GM23338 (cell line): Measurements from ENCODE around the gene SSBP2.

Experiments
- CTCF ChIP-seq, 2 experiments: fragments of 200-600 bp in 1 of 2; sonication (generic) in 1 of 2; conservative IDR thresholded peaks; 2 replicates each; pipeline versions ENCODE4 v1.5.1 to v1.6.1; 2016 to 2017; ENCODE audit warnings: antibody characterized with exemption in 2 of 2, low read depth in 2 of 2, mild to moderate bottlenecking in 2 of 2, moderate library complexity in 1 of 2
- EZH2 ChIP-seq: fragments of 200-600 bp; sonication (generic); IDR thresholded peaks from one replicate; pipeline ENCODE4 v1.8.0; 2017; ENCODE audit warnings: antibody characterized with exemption, mild to moderate bottlenecking, low read depth; ENCODE audit not compliant: unreplicated experiment
- EZH2phosphoT487 ChIP-seq: fragments of 200-600 bp; sonication (generic); IDR thresholded peaks from one replicate; pipeline ENCODE4 v1.8.1; 2018; ENCODE audit warnings: antibody characterized with exemption; ENCODE audit not compliant: unreplicated experiment
- POLR2AphosphoS5 ChIP-seq: IDR thresholded peaks from 2 replicates; pipeline ENCODE4 v1.6.1; 2016; ENCODE audit warnings: antibody characterized with exemption, low read depth
- REST ChIP-seq: IDR thresholded peaks from one replicate; pipeline ENCODE4 v1.6.1; 2018; ENCODE audit warnings: antibody characterized with exemption; ENCODE audit not compliant: unreplicated experiment
- ZNF114 ChIP-seq: fragments of 250-450 bp; sonication (Bioruptor Pico); IDR thresholded peaks from 2 replicates; pipeline ENCODE4 v1.5.0; 2020; ENCODE audit warnings: mild to moderate bottlenecking, moderate library complexity
- ZNF331 ChIP-seq: fragments of 250-450 bp; sonication (Bioruptor Pico); IDR thresholded peaks from 2 replicates; pipeline ENCODE4 v1.5.0; 2020; ENCODE audit warnings: low read depth, mild to moderate bottlenecking, moderate library complexity

GRCh38 chr5:81609810-81610375 is 141.0 kb downstream of the SSBP2 start:
- TF ChIP-seq CTCF (conservative IDR thresholded peaks at IDR 0.05; ENCODE audit: low read depth in 2 of 2): no peak
- TF ChIP-seq ZNF114 (CRISPR knock-in tag): no peak
- TF ChIP-seq EZH2phosphoT487: no peak
- no peak for TF ChIP-seq POLR2AphosphoS5
- no peak for TF ChIP-seq EZH2
- no peak for TF ChIP-seq ZNF331 (CRISPR knock-in tag)
- TF ChIP-seq REST: no peak
